Endothelial cell of umbilical vein (primary cell): Measurements from ENCODE around the gene TMEM19. TPM values are rescaled to one million over a fixed set of nuclear protein-coding genes. Genes with fewer than 3 reads are reported as not detected.

Experiments used
- BruUV-seq: library from RNA; stranded (reverse); fragments of 400-500 nt; replicated peaks from 2 replicates; lab custom pipeline; 2021; lab: Mats Ljungman, UMichigan
- CTCF ChIA-PET: fragments of 300-600, 350-600 bp; sonication (Branson Sonifier 250); formaldehyde crosslinking; loops from one replicate; lab custom pipeline; 2021; ENCODE audit warnings: antibody characterized with exemption, inconsistent platforms; lab: Charles Lee
- POLR2A ChIA-PET: fragments of 300-600, 350-600 bp; sonication (Branson Sonifier 250); formaldehyde crosslinking; loops from one replicate; lab custom pipeline; 2021; ENCODE audit warnings: antibody characterized with exemption, inconsistent platforms; lab: Charles Lee
- DNase-seq: peaks from one replicate; pipeline ENCODE4 v3.0.0-alpha.2; 2011; ENCODE audit warnings: low read depth, low spot score
- FAIRE-seq: peaks from 2 replicates; lab custom pipeline; 2011; peaks lifted over from hg19 to GRCh38; lab: Jason Lieb, UNC
- H2AFZ ChIP-seq: 2 replicates; pipeline ENCODE4 v1.6.0; 2012; ENCODE audit warnings: low read depth, low read length, control low read depth, inconsistent platforms
- H3K27ac ChIP-seq: 2 replicates; pipeline ENCODE4 v1.5.1; 2011; ENCODE audit warnings: low read depth, mild to moderate bottlenecking, control low read depth, low read length, moderate library complexity; ENCODE audit not compliant: insufficient read depth
- H3K27me3 ChIP-seq, 2 experiments: 2 replicates each; pipeline versions ENCODE4 v1.6.0 to v1.6.1; 2011; ENCODE audit warnings: low read length in 2 of 2, mixed read lengths in 1 of 2; ENCODE audit not compliant: control insufficient read depth in 2 of 2, insufficient read depth in 2 of 2
- H3K36me3 ChIP-seq, 2 experiments: 2 replicates in 1 of 2; 3 replicates in 1 of 2; pipeline ENCODE4 v1.5.1; 2011; ENCODE audit warnings: low read length in 2 of 2, mild to moderate bottlenecking in 1 of 2, moderate library complexity in 1 of 2; ENCODE audit not compliant: control insufficient read depth in 2 of 2, insufficient read depth in 2 of 2; ENCODE audit errors: extremely low read depth in 1 of 2
- H3K4me1 ChIP-seq: 3 replicates; pipeline ENCODE4 v1.5.1; 2011; ENCODE audit warnings: mild to moderate bottlenecking, low read length; ENCODE audit not compliant: control insufficient read depth, insufficient read depth; ENCODE audit errors: extremely low read depth
- H3K4me2 ChIP-seq: 2 replicates; pipeline ENCODE4 v1.6.1; 2011; ENCODE audit warnings: low read length, control low read depth, mixed read lengths; ENCODE audit not compliant: insufficient read depth
- H3K4me3 ChIP-seq, 3 experiments: fragments of 200-600 bp in 1 of 3; sonication (generic), shearing (Covaris generic) in 1 of 3; replicated peaks in 1 of 3; 2 replicates each; pipeline ENCODE4 v1.5.1; 2011 to 2016; ENCODE audit warnings: control low read depth in 3 of 3, low read length in 3 of 3, mild to moderate bottlenecking in 2 of 3, inconsistent platforms in 1 of 3, low read depth in 1 of 3, moderate library complexity in 1 of 3; ENCODE audit not compliant: insufficient read depth in 1 of 3
- H3K79me2 ChIP-seq: 2 replicates; pipeline ENCODE4 v1.6.0; 2012; ENCODE audit warnings: low read length, inconsistent platforms; ENCODE audit not compliant: control insufficient read depth, insufficient read depth
- H3K9ac ChIP-seq: replicated peaks from 2 replicates; pipeline ENCODE3; 2011; ENCODE audit warnings: low read length, control low read depth; ENCODE audit not compliant: insufficient read depth; ENCODE audit errors: extremely low read depth
- H3K9me1 ChIP-seq: replicated peaks from 3 replicates; pipeline ENCODE4 v1.6.0; 2011; ENCODE audit warnings: mild to moderate bottlenecking, low read length; ENCODE audit not compliant: control insufficient read depth, insufficient read depth; ENCODE audit errors: extremely low read depth
- H3K9me3 ChIP-seq: replicated peaks from 2 replicates; pipeline ENCODE4 v1.5.1; 2012; ENCODE audit warnings: low read length, inconsistent platforms; ENCODE audit not compliant: control insufficient read depth, insufficient read depth
- H4K20me1 ChIP-seq: replicated peaks from 2 replicates; pipeline ENCODE3; 2011; ENCODE audit warnings: mild to moderate bottlenecking, low read length; ENCODE audit not compliant: control insufficient read depth, insufficient read depth; ENCODE audit errors: extremely low read depth
- EZH2 ChIP-seq: IDR thresholded peaks from 2 replicates; pipeline ENCODE4 v1.6.1; 2012; ENCODE audit warnings: borderline replicate concordance, low read depth, mild to moderate bottlenecking, moderate library complexity, low read length, inconsistent platforms; ENCODE audit not compliant: severe bottlenecking
- FOS ChIP-seq: IDR thresholded peaks from 2 replicates; pipeline ENCODE4 v1.6.1; 2011; ENCODE audit warnings: mild to moderate bottlenecking, low read length, moderate library complexity, borderline replicate concordance; ENCODE audit not compliant: insufficient read depth
- GATA2 ChIP-seq: IDR thresholded peaks from 2 replicates; pipeline ENCODE4 v1.7.0; 2011; ENCODE audit warnings: low read depth, mild to moderate bottlenecking, moderate library complexity, mixed read lengths, low read length; ENCODE audit not compliant: insufficient read length, insufficient read depth
- JUN ChIP-seq: IDR thresholded peaks from 2 replicates; pipeline ENCODE4 v1.6.1; 2011; ENCODE audit warnings: borderline replicate concordance, low read depth; ENCODE audit not compliant: insufficient read length, insufficient read depth
- MYC ChIP-seq: IDR thresholded peaks from one replicate; pipeline ENCODE4 v1.6.1; 2011; ENCODE audit warnings: mild to moderate bottlenecking, low read depth, low read length
- POLR2A ChIP-seq: IDR thresholded peaks from 2 replicates; pipeline ENCODE4 v1.6.1; 2012; ENCODE audit warnings: low read depth, mild to moderate bottlenecking, control low read depth, low read length
- POLR2AphosphoS5 ChIP-seq: IDR thresholded peaks from 2 replicates; pipeline ENCODE4 v1.6.1; 2012; ENCODE audit warnings: low read depth, mild to moderate bottlenecking, control low read depth, low read length, moderate library complexity; ENCODE audit not compliant: insufficient read depth
- dilution Hi-C: fragments of 300-500 bp; cut with MboI; formaldehyde crosslinking; loops from one replicate; pipeline ENCODE4 v1.15.0; 2019; ENCODE audit warnings: low sequenced_read_pairs; ENCODE audit not compliant: extremely low pct_ligation_motif_present
- intact Hi-C: fragments of 100-400 bp; cut with micrococcal nuclease; formaldehyde crosslinking; loops from one replicate; pipeline ENCODE4 v1.10.0; 2022
- polyA plus RNA-seq, 4 experiments: library from polyadenylated mRNA; depleted of rRNA in 3 of 4; stranded (reverse) in 3 of 4; unstranded in 1 of 4; fragments of >200 nt; gene quantifications; 2 replicates each; pipeline versions ENCODE4 v1.2.1 to v1.2.3, GENCODE V29; 2011 to 2012; ENCODE audit warnings: missing spikeins in 1 of 4
- total RNA-seq: library from RNA; stranded (reverse); gene quantifications from 2 replicates; pipeline ENCODE4 v1.2.3, GENCODE V29; 2021
- TF ChIP-seq, protein P1 (sequence below): IDR thresholded peaks from 2 replicates; pipeline ENCODE4 v1.6.1; 2011; ENCODE audit not compliant: insufficient read depth, insufficient read length
- TF ChIP-seq, protein P2 (sequence below), 2 donors: IDR thresholded peaks; 1 replicate in 1 of 2; 2 replicates in 1 of 2; pipeline ENCODE4 v1.5.1; 2011; ENCODE audit warnings: low read length in 2 of 2, mild to moderate bottlenecking in 2 of 2, moderate library complexity in 2 of 2, control low read depth in 1 of 2, inconsistent platforms in 1 of 2, low read depth in 1 of 2; ENCODE audit not compliant: insufficient read depth in 1 of 2; ENCODE audit errors: extremely low read depth in 1 of 2

TMEM19 gene
- total and polyA plus RNA-seq, 2 donors (not counting 3 experiments of a cell fraction or from before 2014, with no cell fraction given): 20.4 to 23.8 TPM

GRCh38 chr12:71731439-71732356, 45.8 kb downstream of the TMEM19 start:
- no peaks in the 10 kb centered on the region for H3K36me3 ChIP-seq
- no peaks in the 10 kb centered on the region for H3K9me3 ChIP-seq
- BruUV-seq: no TSS peak
- CTCF ChIA-PET: interaction anchor here (1.2 to 1.6 kb wide), 3 partner anchors 15 to 339 kb away, joined by 3 to 5 read pairs (median 3); no protein-coding TSS in a partner anchor
- no peak overlapping the region for H3K4me2 ChIP-seq
- FAIRE-seq: no peak
- no peak for DNase-seq
- H3K9ac ChIP-seq: no peak overlapping the region
- no peaks in the 10 kb centered on the region for H3K4me1 ChIP-seq
- no peaks in the 10 kb centered on the region for H3K9me1 ChIP-seq
- no peaks in the 10 kb centered on the region for H3K27me3 ChIP-seq
- intact Hi-C loops: no loop called here
- POLR2A ChIA-PET: no interaction called here
- H4K20me1 ChIP-seq: no peaks in the 10 kb centered on the region
- no peaks in the 10 kb centered on the region for H3K79me2 ChIP-seq
- no peak overlapping the region for H3K27ac ChIP-seq
- dilution Hi-C loops: no loop called here
- no peak overlapping the region for H3K4me3 ChIP-seq
- TF ChIP-seq POLR2AphosphoS5 (no peak), POLR2A (no peak), EZH2 (no peak), FOS (no peak), JUN (no peak), MYC (no peak), GATA2 (no peak)
- TF ChIP-seq, protein P1, sequence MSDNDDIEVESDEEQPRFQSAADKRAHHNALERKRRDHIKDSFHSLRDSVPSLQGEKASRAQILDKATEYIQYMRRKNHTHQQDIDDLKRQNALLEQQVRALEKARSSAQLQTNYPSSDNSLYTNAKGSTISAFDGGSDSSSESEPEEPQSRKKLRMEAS: no peak
- TF ChIP-seq, protein P2, sequence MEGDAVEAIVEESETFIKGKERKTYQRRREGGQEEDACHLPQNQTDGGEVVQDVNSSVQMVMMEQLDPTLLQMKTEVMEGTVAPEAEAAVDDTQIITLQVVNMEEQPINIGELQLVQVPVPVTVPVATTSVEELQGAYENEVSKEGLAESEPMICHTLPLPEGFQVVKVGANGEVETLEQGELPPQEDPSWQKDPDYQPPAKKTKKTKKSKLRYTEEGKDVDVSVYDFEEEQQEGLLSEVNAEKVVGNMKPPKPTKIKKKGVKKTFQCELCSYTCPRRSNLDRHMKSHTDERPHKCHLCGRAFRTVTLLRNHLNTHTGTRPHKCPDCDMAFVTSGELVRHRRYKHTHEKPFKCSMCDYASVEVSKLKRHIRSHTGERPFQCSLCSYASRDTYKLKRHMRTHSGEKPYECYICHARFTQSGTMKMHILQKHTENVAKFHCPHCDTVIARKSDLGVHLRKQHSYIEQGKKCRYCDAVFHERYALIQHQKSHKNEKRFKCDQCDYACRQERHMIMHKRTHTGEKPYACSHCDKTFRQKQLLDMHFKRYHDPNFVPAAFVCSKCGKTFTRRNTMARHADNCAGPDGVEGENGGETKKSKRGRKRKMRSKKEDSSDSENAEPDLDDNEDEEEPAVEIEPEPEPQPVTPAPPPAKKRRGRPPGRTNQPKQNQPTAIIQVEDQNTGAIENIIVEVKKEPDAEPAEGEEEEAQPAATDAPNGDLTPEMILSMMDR (IDR thresholded peaks at IDR 0.05; ENCODE audit: extremely low read depth in 1 of 2, insufficient read depth in 1 of 2, low read depth in 1 of 2, low read length in 2 of 2): no peak
- H2AFZ ChIP-seq: peak overlapping the region; percentile 17
